H1 (cell line): ENCODE data around the gene TANC1.

Source experiments
- CHD2 ChIP-seq: IDR thresholded peaks from 2 replicates; pipeline ENCODE4 v1.6.1; 2012; ENCODE audit warnings: low read length, improper control_type of control experiment
- POLR2AphosphoS5 ChIP-seq: IDR thresholded peaks from 2 replicates; pipeline ENCODE4 v1.6.1; 2011; ENCODE audit warnings: low read depth, low read length

DNA sequence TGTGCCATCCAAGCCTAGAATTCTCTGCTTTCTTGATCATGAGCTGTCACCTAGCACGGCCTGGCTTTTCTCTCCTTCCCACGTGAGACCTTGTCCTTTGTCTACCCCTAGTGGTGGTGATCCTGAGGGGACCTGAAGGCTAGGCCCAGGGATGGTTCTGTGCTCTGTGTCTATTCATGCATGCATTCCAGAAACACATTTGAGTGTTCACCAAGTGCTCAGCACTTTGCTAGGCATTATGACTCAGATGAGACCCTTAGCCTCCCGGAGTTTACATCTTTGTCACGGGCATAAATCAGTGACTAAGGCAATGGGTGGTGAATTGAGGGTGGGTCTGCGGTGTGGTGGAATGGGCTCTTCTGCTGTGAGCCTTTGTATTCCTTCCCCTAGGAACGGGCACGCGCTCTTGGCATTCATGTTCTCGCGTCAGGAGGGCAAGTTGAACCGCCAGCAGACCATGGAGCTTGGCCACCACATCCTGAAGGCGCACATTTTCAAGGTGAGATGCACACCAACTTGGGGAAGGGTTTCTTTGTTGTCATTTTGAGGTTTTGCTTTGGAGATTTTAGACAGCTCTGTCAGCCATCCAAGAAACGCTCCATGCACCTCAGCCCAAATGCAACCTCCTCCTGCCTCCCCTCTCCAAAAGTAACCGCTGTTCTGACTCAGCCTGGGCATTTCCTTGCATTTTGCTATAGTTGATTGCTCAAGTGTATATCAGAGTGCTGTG, 217.1 kb downstream of the TANC1 start:
- TF ChIP-seq POLR2AphosphoS5 (no peak), CHD2 (no peak)
